ENCODE data around the gene CYP1B1.

CYP1B1 gene

GRCh38 chr2:38075507-38076151 is at the start of gene CYP1B1:
Gene CYP1B1, minus strand, starts transcription at chr2:38076151. Its CDS starts 763 bp downstream, at chr2:38075388.
- TF ChIP-seq, protein P1, sequence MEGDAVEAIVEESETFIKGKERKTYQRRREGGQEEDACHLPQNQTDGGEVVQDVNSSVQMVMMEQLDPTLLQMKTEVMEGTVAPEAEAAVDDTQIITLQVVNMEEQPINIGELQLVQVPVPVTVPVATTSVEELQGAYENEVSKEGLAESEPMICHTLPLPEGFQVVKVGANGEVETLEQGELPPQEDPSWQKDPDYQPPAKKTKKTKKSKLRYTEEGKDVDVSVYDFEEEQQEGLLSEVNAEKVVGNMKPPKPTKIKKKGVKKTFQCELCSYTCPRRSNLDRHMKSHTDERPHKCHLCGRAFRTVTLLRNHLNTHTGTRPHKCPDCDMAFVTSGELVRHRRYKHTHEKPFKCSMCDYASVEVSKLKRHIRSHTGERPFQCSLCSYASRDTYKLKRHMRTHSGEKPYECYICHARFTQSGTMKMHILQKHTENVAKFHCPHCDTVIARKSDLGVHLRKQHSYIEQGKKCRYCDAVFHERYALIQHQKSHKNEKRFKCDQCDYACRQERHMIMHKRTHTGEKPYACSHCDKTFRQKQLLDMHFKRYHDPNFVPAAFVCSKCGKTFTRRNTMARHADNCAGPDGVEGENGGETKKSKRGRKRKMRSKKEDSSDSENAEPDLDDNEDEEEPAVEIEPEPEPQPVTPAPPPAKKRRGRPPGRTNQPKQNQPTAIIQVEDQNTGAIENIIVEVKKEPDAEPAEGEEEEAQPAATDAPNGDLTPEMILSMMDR (conservative IDR thresholded peaks at IDR 0.05; ENCODE audit: control insufficient read depth, insufficient read depth, low read depth, low read length): no peak
- peak within 1 kb of the TSS; percentile 53 for H3K4me3 ChIP-seq (ENCODE audit: control insufficient read depth, low read depth, low read length)
- no peak for DNase-seq (ENCODE audit: low read depth)

GRCh38 chr2:38125007-38125406 is 49.1 kb upstream of the CYP1B1 start:
- TF ChIP-seq, protein P1 (conservative IDR thresholded peaks at IDR 0.05; ENCODE audit: control insufficient read depth, insufficient read depth, low read depth, low read length): no peak
- no peak for DNase-seq (ENCODE audit: low read depth)
- no peak overlapping the region for H3K4me3 ChIP-seq (ENCODE audit: control insufficient read depth, low read depth, low read length)

- TF ChIP-seq, protein P1 (conservative IDR thresholded peaks at IDR 0.05; ENCODE audit: control insufficient read depth, insufficient read depth, low read depth, low read length): no peak
- DNase-seq (ENCODE audit: low read depth): no peak
- H3K4me3 ChIP-seq (ENCODE audit: control insufficient read depth, low read depth, low read length): no peak overlapping the region
Observed at GRCh38 chr2:38123911-38124310, 48.0 kb upstream of the CYP1B1 start.

- TF ChIP-seq, protein P1 (conservative IDR thresholded peaks at IDR 0.05; ENCODE audit: control insufficient read depth, insufficient read depth, low read depth, low read length): no peak
- H3K4me3 ChIP-seq (ENCODE audit: control insufficient read depth, low read depth, low read length): no peak overlapping the region
- DNase-seq (ENCODE audit: low read depth): peak; percentile 76
Observed at GRCh38 chr2:38122344-38122743, 46.4 kb upstream of the CYP1B1 start.

- TF ChIP-seq, protein P1 (conservative IDR thresholded peaks at IDR 0.05; ENCODE audit: control insufficient read depth, insufficient read depth, low read depth, low read length): no peak
- no peak overlapping the region for H3K4me3 ChIP-seq (ENCODE audit: control insufficient read depth, low read depth, low read length)
- DNase-seq (ENCODE audit: low read depth): no peak
Observed at GRCh38 chr2:38121481-38121880, 45.5 kb upstream of the CYP1B1 start.

- no peak for DNase-seq (ENCODE audit: low read depth)
- H3K4me3 ChIP-seq (ENCODE audit: control insufficient read depth, low read depth, low read length): no peak overlapping the region
- TF ChIP-seq, protein P1 (conservative IDR thresholded peaks at IDR 0.05; ENCODE audit: control insufficient read depth, insufficient read depth, low read depth, low read length): no peak
Observed at GRCh38 chr2:38120829-38121228, 44.9 kb upstream of the CYP1B1 start.

GRCh38 chr2:38120264-38120592 is 44.3 kb upstream of the CYP1B1 start:
- H3K4me3 ChIP-seq (ENCODE audit: control insufficient read depth, low read depth, low read length): no peak overlapping the region
- no peak for DNase-seq (ENCODE audit: low read depth)
- TF ChIP-seq, protein P1 (conservative IDR thresholded peaks at IDR 0.05; ENCODE audit: control insufficient read depth, insufficient read depth, low read depth, low read length): no peak

All from fibroblast of mammary gland (primary cell).